ENCODE results near the gene AFAP1L2.

The AFAP1L2 gene

GRCh38 chr10:114402871-114403540 is 1.3 kb downstream of the AFAP1L2 start:
- no peaks in the 10 kb centered on the region for H4K20me1 ChIP-seq (ENCODE audit: insufficient read depth, low read length)
- no peak for DNase-seq
- no peaks in the 10 kb centered on the region for H3K9me3 ChIP-seq (ENCODE audit: insufficient read depth, low read length, severe bottlenecking)
- H3K4me2 ChIP-seq (ENCODE audit: insufficient read depth, low read length) = no peak overlapping the region
- H3K4me1 ChIP-seq (ENCODE audit: insufficient read depth, low read length) = no peaks in the 10 kb centered on the region
- no peak for ATAC-seq (ENCODE audit: insufficient read depth, low read depth)
- H3K27me3 ChIP-seq (ENCODE audit: insufficient read depth, low read length, poor library complexity) = peaks cover 6% of the 10 kb centered on the region
- no peak overlapping the region for H3K9ac ChIP-seq (ENCODE audit: low read depth, low read length)
- TF ChIP-seq EZH2 (IDR thresholded peaks at IDR 0.05; ENCODE audit: borderline replicate concordance, low read depth, low read length, severe bottlenecking) = no peak
- no peaks in the 10 kb centered on the region for H3K79me2 ChIP-seq (ENCODE audit: insufficient read depth, low read length)
- H3K4me3 ChIP-seq (ENCODE audit: low read depth in 1 of 2, low read length in 2 of 2) = no peak overlapping the region
- no peak overlapping the region for H3K27ac ChIP-seq (ENCODE audit: low read length)
- H2AFZ ChIP-seq (ENCODE audit: low read depth, low read length) = no peak overlapping the region
- H3K36me3 ChIP-seq (ENCODE audit: insufficient read depth, low read length) = no peaks in the 10 kb centered on the region

- Histone ChIP-seq H3K9ac (ENCODE audit: low read depth, low read length) (no peak overlapping the region), H3K4me2 (ENCODE audit: insufficient read depth, low read length) (no peak overlapping the region), H3K4me3 (ENCODE audit: low read depth in 1 of 2, low read length in 2 of 2) (no peak overlapping the region), H3K79me2 (ENCODE audit: insufficient read depth, low read length) (no peaks in the 10 kb centered on the region), H3K36me3 (ENCODE audit: insufficient read depth, low read length) (no peaks in the 10 kb centered on the region), H3K27me3 (ENCODE audit: insufficient read depth, low read length, poor library complexity) (peaks cover 10% of the 10 kb centered on the region), H4K20me1 (ENCODE audit: insufficient read depth, low read length) (no peaks in the 10 kb centered on the region), H2AFZ (ENCODE audit: low read depth, low read length) (no peak overlapping the region), H3K4me1 (ENCODE audit: insufficient read depth, low read length) (no peaks in the 10 kb centered on the region), H3K9me3 (ENCODE audit: insufficient read depth, low read length, severe bottlenecking) (no peaks in the 10 kb centered on the region), H3K27ac (ENCODE audit: low read length) (no peak overlapping the region)
- DNase-seq (no peak), ATAC-seq (ENCODE audit: insufficient read depth, low read depth) (no peak)
- TF ChIP-seq CTCF (IDR thresholded peaks at IDR 0.05; ENCODE audit: borderline replicate concordance, extremely low read depth, low read length, poor library complexity, severe bottlenecking) (no peak), EZH2 (IDR thresholded peaks at IDR 0.05; ENCODE audit: borderline replicate concordance, low read depth, low read length, severe bottlenecking) (no peak)
Observed at GRCh38 chr10:114402233-114402632, 2.1 kb downstream of the AFAP1L2 start.

- Histone ChIP-seq H3K27me3 (ENCODE audit: insufficient read depth, low read length, poor library complexity) (peaks cover 14% of the 10 kb centered on the region), H3K9me3 (ENCODE audit: insufficient read depth, low read length, severe bottlenecking) (no peaks in the 10 kb centered on the region), H3K9ac (ENCODE audit: low read depth, low read length) (no peak overlapping the region), H2AFZ (ENCODE audit: low read depth, low read length) (no peak overlapping the region), H3K4me2 (ENCODE audit: insufficient read depth, low read length) (no peak overlapping the region), H3K36me3 (ENCODE audit: insufficient read depth, low read length) (no peaks in the 10 kb centered on the region), H3K27ac (ENCODE audit: low read length) (no peak overlapping the region), H3K4me3 (ENCODE audit: low read depth in 1 of 2, low read length in 2 of 2) (no peak overlapping the region), H3K4me1 (ENCODE audit: insufficient read depth, low read length) (no peaks in the 10 kb centered on the region), H3K79me2 (ENCODE audit: insufficient read depth, low read length) (no peaks in the 10 kb centered on the region), H4K20me1 (ENCODE audit: insufficient read depth, low read length) (no peaks in the 10 kb centered on the region)
- no peak for DNase-seq
- TF ChIP-seq CTCF (IDR thresholded peaks at IDR 0.05; ENCODE audit: borderline replicate concordance, extremely low read depth, low read length, poor library complexity, severe bottlenecking) = no peak
- TF ChIP-seq EZH2 (IDR thresholded peaks at IDR 0.05; ENCODE audit: borderline replicate concordance, low read depth, low read length, severe bottlenecking) = no peak
- ATAC-seq (ENCODE audit: insufficient read depth, low read depth) = no peak
Observed at GRCh38 chr10:114401195-114401791, 3.0 kb downstream of the AFAP1L2 start.

GRCh38 chr10:114400091-114400490 is 4.2 kb downstream of the AFAP1L2 start:
- no peak overlapping the region for H2AFZ ChIP-seq (ENCODE audit: low read depth, low read length)
- H3K9me3 ChIP-seq (ENCODE audit: insufficient read depth, low read length, severe bottlenecking) = no peaks in the 10 kb centered on the region
- no peaks in the 10 kb centered on the region for H4K20me1 ChIP-seq (ENCODE audit: insufficient read depth, low read length)
- H3K4me1 ChIP-seq (ENCODE audit: insufficient read depth, low read length) = no peaks in the 10 kb centered on the region
- TF ChIP-seq EZH2 (IDR thresholded peaks at IDR 0.05; ENCODE audit: borderline replicate concordance, low read depth, low read length, severe bottlenecking) (no peak), CTCF (IDR thresholded peaks at IDR 0.05; ENCODE audit: borderline replicate concordance, extremely low read depth, low read length, poor library complexity, severe bottlenecking) (no peak)
- no peak for DNase-seq
- no peak overlapping the region for H3K9ac ChIP-seq (ENCODE audit: low read depth, low read length)
- ATAC-seq (ENCODE audit: insufficient read depth, low read depth) = no peak
- peaks cover 27% of the 10 kb centered on the region for H3K27me3 ChIP-seq (ENCODE audit: insufficient read depth, low read length, poor library complexity)
- H3K4me2 ChIP-seq (ENCODE audit: insufficient read depth, low read length) = no peak overlapping the region
- no peaks in the 10 kb centered on the region for H3K36me3 ChIP-seq (ENCODE audit: insufficient read depth, low read length)
- H3K4me3 ChIP-seq (ENCODE audit: low read depth in 1 of 2, low read length in 2 of 2) = no peak overlapping the region
- H3K79me2 ChIP-seq (ENCODE audit: insufficient read depth, low read length) = no peaks in the 10 kb centered on the region
- H3K27ac ChIP-seq (ENCODE audit: low read length) = no peak overlapping the region

All from DND-41 (cell line).